COLO829 (cell line): ENCODE data around the gene SCN5A.
"Not testable (repeated sequence)": the region's sequence is repeated elsewhere in the genome, so short reads cannot be mapped to it uniquely, and the experiment has no call there.

Experiments used
- DNase-seq: peaks from one replicate; pipeline ENCODE4 v3.0.0; 2012; ENCODE audit warnings: low spot score

SCN5A gene

DNA sequence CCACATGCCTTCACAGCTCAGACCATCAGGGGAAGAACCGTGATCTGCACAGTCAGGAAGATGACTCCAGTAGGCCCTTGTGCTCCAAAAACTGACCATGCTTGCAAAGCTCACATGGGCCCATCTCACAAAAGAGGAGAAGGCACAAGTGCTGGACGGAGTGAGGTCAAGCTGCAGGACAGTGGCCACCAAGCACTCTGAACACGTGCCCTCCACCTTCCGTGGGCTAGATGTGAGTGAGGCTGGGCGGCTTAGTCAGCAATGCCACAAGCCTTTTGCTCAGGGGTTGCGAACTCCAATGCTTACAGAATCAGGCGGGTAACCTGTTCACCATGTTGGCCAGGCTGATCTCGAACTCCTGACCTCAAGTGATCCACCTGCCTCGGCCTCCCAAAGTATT, 70.9 kb downstream of the SCN5A start:
- no peak for DNase-seq

DNA sequence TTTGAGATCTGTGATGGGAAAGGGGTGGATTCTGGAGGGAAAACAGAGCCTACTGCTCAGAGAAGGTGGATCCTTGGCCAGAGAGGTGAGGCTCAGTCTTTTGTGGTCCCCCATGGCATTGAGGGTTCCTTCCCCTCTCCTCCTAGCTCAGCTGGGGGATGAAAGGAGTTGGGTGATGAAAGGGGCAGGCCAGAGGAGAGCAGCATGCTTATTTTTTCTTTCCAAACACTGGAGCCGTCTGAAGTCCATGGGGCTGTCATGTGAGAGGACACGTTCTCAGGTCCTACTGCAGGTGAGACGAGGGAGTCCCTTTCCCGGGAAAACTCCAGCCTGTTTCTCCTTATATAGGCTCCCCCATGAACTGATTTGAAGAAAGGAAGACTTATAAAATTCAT, 71.4 kb downstream of the SCN5A start:
- DNase-seq = no peak

DNA sequence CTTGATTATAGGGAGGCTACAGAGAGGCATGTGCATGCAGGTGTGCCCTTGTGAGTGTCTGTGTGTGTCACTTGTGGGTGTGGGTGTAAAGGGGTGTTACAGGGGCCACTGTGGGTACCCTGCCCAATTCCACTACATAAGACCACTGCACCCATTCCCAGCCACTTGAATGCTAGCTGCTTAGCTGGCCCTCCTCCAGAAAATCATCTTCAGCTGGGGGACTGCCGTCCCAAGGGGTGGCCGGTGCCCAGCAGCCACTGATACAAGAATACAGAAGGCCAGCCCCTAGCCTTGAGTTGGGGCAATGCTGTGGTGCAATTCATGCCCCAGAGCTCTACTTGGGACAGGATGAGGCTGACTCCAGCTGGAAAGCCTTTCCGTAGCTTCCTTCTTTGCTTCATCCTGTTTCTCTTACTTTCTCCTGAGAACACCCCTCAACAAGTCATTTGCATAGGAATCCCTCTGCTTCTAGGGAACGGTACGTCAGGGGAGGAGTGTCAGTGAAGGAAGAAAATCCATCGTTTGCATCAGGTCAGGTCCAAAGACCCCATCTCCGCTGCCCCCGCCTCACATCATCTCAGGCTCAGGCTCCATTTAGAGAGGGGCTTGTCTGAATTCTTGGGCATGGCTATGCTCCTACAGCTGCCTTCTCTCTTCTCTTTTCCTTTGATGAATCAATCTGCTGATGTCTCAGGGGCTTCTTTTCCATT, 72.0 kb downstream of the SCN5A start:
- no peak for DNase-seq

DNA sequence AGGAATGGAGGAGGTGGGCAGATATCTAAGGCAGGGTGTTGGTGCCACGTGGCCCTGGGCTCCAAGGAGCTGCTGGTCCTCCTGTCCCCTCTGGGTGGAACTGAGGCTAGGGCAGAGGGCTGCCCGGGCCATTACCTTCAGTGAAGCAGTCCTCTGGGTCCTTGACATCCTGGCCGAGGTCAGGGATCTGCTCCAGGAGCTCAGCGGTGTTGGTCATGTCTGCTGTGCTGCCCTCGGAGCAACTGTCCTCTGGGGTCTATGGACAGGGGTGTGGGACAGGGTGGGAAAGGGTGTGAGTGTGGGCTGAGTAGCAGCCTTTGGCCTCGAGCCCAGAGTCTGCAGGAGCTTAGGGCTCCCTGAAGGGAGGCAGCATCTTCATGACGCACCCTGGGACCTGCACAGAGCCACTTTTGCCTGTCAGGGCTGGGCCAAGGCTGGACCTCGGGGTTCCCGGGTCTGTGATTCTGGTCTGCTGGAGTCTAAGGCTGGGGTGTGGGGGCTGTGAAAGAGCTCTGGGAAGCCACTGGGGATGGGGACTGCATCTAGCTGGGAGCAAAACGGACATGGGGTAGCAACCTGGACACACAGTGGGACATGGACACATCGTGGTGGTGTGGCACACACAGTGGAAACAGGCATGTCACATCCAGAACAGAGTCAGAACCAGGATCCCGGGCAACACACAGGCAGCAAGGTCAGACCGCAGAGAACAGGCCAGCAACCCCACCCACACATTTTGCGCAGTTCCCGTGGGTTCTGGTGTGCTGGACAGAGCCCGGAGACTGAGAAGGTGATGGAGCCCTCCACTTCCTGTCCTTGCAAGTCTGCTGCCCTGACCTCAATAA, 72.7 kb downstream of the SCN5A start:
- DNase-seq = no peak

DNA sequence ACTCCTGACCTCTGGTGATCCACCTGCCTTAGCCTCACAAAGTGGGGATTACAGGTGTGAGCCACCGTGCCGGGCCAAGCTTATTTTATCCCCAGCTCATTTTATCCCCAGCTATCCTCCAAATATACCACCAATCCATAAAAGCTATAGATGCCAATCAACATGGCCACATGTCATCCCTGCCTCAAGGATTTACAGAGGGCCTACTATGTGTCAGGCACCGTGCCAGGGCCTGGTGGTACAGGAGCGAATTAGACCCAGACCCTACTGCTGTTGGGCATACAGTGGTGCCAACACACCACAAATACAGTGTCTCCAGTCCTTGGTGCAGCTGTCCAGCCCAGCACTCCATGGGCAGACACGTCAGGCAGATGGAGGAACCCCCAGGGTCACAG, 73.4 kb downstream of the SCN5A start:
- DNase-seq = no peak

DNA sequence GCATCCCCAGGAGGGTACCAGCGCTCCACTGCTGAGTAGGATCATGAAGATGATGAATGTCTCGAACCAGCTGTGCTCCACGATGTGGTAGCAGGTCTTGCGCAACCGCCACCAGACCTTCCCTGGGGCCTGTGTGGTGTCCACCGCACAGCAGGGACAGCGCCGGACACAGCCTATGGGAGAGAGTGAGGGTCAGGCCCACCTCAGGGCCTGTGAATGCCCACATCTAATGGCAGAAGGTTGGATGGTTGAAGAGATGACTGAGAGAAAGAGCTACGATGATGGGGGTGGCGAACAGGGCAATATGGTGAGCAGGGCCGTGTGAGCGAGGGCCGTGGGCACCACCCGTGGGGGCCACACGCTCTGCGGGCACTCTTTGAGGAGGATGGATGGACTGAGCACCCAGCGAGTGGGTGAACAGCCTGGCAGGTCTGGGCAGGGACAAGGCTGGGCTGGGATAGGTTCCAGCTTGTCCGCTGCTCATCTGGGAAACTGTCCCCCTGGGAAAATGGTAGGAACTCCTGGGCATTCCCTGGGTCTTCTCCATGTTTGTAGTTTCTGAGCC, 74.1 kb downstream of the SCN5A start:
- DNase-seq = no peak

DNA sequence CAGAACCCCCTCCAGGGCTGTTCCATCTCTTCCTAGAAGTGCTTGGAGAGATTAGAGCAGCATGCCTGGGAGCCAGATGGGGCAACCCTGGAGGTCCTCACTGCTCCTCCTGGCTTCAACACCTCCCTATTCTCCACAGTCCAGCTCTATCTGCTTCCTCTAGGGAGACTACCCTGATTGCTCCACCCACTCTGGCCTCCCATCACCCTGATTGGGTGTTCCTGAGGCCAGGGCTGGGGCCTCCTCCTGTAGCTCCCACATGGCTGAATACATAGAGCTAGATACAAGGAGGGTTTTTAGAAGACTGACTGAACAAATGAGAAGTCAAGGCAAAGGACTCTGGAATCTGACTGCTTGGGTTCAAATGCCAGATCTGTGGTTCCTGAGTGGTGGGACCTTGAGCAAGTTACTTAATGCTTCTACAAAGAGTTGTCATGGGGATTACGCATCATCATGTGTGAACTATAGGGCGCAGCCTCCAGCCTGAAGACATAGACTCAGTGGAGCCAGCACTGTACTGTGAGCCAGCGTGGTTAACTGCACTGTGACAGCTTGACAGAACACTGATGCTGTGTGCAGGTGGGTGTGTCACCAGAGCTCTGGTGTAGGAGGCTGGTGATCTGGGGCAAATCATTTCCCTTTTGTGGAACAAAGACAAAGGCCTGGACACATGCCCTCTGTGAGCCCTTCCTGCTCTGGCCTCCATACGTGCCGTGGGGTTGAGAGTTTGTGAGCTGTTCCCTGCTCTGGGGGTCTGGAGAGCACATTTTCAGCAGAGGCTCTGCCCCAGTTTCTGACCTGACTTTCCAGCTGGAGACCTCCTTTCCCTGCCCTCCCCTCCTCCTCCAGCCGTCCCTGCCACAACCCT, 74.8 kb downstream of the SCN5A start:
- DNase-seq = no peak

DNA sequence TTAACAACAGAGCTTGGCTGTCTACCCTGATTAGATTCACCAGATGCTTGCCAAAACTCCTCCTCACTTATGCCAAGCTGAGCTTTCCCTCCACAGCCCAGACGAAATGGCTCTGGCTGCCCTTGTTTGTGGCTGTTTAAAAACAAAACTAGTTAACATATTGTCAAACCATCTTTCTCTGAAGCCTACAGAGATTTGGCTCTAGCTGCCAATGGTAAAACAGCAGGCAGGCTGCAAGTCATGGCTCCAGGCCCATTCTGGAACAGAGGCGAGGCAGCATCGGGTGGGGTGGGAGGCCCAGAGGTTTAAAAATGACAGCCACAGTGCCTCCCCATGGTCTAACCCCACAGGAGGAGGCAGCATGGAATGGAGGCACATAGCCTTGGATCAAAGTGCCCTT, 75.9 kb downstream of the SCN5A start:
- no peak for DNase-seq

DNA sequence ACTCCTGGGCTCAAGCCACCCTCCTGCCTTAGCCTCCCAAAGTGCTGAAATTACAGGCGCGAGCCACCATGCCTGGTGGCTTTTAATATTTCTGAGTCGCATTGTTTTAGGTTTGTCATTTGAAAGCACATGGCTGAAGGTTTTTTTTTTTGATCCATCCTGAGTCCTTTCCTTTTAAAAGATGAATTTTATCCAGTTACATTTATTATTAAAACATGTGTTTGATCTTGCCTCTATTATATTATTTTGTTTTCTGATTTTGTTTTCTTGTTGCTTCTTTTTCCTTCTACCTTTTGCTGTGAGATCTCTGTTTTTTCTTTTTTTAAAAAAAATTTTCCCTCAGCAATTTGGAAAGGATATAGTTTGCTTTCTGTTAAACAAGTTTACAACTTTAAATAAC, 76.4 kb downstream of the SCN5A start:
- no peak for DNase-seq

DNA sequence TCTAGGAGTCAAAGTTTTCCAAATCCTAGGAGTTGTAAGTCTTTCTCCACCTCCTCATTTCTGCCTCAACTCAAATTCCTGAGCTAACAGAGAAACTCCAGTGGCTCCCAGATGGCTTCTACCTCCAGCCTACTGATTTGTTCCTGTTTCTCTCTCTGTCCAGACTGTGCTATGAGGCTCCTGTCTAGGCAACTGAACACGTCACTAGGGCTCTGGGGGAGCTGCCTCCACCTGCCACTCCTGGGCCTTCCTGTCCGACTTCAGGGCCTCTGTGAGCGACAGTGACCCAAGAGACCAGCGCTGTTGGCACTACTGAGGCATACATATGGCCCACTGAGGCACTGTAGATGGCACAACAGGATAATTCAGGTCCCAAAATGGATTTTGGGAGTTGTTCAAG, 82.0 kb downstream of the SCN5A start:
- no peak for DNase-seq

DNA sequence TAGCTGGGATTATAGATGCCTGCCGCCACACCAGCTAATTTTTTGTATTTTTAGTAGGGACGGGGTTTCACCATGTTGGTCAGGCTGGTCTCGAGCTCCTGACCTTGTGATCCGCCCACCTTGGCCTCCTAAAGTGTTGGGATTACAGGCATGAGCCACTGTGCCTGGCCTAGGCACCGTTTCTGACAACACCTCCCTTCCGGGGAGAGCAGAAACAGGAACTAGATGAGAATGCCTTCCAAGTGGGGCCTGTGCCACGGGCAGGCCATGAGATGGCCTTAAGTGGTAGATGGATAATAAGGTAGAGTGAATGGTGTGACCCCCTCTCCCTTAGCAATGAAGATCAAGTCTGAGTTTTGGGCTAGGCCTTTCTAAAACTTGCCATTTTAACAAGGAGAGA, 82.7 kb downstream of the SCN5A start:
- DNase-seq = not testable (repeated sequence)

DNA sequence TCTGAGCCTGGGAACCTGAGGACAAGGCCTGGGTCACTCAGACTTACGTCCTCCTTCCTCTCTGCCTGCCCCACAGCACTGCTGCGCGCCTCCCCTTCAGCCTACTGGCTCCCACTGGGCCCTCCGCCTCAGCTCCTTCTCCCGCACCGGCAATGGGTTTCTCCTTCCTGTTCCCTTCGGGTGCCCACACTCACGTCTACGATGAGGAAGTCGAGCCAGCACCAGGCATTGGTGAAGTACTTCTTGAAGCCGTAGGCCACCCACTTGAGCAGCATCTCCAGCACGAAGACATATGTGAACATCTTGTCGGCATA, 83.3 kb downstream of the SCN5A start:
- DNase-seq = no peak

DNA sequence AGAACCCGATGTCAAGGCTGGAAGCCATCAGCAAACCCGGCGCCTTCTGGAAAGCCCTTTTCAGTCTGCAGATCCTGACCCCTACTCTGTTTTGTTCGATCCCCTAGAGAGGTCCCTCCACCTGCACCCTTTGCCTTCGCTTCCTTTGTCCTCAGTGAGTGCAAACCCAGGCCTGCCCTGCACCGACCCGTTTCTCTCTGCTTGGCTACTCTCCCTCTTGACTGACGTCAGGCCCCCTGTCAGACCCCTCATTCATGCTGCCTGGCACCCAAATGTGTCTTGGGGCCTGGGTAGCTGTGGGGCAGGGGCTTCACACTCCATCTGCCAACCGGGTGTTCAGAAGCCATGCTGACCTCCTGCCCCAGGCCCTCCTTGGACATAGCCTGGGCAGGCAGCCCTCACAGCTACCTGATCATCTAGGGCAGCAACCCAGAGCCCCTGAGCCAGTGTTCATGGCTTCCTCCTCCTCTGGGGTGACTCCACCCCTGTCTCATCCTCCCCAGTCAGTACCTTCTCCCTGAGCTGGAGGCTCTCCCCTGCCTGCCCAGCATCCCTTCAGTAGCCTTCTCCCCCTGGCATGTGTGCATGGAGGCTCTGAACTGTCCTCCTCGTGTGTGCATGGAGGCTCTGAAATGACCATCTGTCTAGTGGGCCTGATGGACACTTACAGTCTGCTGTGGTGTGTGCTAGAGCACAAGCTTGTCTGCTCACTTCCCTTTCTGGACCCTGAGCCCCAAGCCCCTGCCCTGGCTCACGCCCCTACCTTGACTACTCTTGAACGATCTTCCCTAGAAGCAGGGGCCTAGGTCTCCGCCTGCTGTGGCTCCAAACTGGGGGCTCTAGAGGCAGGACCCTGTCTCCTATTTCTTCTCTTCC, 83.9 kb downstream of the SCN5A start:
- DNase-seq = no peak

DNA sequence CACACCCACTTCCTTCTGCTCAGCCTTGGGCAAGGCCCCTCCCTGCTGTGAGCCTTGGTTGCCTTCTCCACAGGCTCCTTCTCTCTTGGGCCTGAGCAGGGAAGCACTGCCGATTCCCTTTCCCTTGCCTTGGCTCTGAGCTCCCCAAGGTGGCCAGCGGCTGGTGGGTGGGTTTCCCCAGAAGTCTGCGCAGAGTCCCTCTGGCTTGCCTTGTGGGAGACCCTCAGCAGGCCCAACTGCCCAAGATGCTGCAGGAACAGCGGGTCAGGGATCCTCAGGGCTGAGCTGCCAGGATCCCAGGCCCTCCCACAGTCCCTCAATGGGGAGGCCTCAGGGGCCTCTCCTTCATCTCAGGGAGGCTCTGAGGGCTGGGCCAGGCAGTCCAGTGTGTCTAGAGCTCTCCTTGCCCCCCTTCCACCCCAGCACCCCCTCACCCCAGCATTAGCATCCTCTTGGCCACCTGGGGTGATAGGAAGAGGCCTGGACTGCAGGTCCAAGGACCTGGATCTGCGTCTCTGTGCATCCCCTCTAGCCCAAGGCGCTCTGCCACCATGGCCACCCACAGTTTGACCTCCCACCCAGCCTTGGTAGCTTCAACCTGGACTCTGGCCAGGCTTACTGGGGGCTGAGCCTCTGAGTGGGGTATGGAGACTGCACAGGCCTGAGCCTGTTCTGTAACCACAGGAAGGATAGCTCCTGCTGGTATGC, 84.7 kb downstream of the SCN5A start:
- DNase-seq = no peak

DNA sequence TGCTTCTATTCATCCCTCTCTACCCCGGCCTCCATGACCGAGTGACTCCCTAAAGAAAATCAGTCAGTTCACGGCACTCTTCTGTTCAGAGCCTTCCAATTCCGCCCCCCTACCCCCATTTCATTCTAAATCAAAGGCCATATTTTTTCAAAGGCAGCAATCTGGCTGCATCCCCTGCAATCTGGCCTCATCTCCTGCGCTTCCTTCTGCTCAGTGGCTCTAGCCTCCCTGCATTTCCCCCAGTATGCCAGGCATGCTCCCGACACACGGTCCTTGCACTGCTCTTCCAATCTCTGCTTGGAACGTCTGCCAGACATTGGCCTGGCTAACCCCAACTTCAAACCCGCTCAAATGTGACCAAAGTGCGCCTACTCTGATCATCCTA, 85.6 kb downstream of the SCN5A start:
- no peak for DNase-seq

DNA sequence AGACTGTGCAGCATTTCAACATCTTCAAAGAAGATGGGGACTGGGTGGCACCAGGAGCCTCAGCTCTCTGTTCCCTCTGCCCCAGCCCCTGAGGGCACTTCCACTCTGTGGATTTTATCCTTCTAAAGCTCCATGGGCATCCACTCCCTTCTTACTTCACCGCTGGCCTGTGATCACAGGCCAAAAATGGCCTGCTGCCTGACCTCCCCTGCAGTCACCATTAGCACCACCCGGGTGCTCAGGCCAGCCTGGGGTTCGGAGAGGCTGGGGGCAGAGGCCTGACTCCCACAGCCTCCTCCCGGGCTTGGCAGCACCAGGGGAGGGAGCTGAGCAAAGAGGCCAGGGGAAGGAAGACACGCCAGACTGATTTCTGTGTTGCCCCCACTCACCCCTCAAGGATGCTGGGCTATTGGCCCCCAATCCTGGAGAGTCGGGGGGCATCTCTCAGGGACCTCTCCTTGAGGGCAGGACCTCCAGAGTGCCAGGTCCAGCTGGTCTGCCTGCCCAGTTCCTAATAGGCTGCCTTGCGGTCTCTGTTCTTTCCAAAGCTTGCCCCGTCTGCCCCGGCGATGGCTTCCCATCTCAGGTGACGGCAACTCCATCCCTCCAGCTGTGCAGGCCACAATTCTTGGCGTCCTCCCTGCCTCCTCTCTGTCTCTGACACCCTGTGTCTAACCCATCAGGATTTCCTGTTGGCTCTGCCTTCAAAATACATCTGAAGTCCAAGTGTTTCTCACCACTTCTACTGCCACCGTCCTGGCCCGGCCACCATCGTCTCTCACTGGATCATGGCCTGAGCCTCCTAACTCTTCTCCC, 86.2 kb downstream of the SCN5A start:
- no peak for DNase-seq

DNA sequence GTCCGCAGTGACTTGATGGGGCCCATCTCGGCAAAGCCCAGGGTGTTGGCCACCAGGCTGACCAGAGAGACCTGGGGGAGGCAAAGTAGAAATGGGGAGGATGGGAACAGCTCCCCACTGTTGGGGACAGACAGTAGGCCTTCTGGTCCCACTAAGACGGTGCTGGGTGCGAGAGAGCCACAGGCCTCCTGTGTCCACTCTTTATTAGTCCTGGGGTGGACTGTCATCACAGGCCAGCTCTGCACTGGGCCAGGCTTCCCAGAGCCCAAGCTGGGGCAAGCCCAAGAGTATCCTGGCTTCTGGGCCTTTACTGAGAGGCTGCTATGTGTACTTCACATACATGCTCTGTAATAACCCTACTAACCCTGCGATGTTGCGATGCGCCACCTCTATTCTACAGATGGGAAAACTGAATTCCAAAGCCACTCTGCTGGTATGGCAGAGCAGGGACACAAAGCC, 87.0 kb downstream of the SCN5A start:
- no peak for DNase-seq

DNA sequence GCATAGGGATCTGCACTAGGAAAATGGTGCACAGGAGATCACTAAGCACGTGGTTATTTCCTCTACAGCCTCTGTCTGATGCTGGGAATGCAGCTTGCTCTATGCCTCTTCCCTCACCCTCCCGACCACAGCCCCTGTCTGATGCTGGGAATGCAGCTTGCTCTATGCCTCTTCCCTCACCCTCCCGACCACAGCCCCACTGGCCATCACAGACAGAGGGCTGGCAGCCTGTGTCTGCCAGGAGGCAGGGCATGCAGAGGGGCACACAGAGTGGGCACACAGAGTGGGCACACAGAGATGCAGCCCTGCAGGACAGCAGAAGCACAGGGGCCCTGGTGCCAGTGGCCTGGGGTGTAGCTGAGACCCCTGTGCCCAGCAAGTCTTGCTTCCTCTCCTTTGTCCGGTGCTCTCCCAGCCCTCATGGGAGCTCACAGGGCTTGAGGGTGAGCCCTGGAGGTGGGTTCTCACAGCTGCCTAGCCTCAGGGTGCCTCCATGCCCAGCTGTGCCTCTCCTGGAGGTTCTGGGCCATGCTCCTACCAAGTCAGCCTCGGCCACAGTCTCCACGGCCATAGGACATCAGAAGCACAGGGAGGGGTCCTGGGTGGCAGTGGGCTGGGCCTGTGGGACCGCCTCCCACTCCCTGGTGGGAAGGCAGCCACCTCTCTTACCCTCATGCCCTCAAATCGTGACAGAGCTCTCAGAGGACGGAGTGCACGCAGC, 87.6 kb downstream of the SCN5A start:
- no peak for DNase-seq

DNA sequence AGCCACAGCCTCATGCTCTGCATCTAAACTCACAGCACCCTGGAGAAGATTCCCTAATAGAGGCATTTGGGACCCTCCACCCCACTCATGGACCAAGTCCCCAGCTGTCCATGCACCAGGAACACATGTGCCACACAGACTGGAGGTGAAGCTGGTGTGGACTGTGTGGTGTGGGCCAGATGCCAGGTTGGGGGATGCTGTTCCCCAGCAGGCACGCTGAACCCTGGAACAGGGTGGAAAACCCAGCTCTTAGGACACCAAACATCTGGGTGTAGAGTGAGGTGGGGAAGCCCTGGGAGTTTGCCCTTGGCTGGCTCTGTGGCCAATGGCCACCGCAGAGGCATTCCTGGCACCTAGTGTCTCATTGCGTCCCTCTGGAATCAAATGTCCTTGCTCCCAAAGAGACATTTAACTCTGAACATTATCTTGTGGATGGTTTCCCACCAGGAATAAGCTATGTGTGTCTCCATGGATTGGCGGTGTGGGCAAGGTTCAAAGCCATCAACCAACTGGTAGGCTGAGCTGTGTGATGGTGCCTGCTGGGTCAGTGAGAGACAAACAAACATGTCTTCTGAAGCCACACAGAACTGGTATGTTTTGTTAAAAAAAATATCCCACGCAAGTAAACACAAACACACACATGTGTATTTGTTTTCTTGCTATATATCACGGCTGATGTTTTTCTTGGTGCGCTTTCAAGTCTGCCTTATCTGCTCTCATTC, 88.3 kb downstream of the SCN5A start:
- DNase-seq = no peak
